Measurements from ENCODE around the gene CDK6. TPM values are rescaled to one million over a fixed set of nuclear protein-coding genes. Genes with fewer than 3 reads are reported as not detected.
A peak's percentile ranks its signal among the peaks of the same experiment; 100 is the strongest.

The CDK6 gene
- total RNA-seq, 6 experiments from 2014 or later, result 6.9 to 23.7 (median 17.0) TPM

DNA sequence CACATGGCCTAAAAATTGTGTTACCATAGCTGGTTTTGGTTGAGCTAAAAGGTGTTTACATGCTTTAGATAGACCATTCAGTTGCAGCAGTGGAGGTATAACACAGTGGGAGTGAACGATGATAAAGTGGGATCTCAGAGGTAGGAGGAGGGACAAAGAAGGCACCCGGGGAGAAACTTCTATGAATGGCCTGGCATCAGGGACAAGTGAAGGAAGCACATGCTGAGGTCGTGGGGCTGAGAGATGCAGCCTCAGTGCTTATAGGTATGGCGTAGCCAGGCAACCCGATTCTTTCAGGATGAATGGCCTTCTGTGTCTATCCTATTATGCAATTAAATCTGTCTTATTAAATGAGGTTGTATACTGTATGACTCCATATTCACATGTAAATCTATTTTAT is 3.9 kb upstream of the CDK6 start:
- WGBS (ENCODE audit: insufficient coverage, low coverage, low lambda C conversion rate, missing lambda C conversion rate), result 37% methylated on average over 5 of the region's 5 CpGs
- H3K27me3 ChIP-seq, result no peaks in the 10 kb centered on the region
- H3K4me3 ChIP-seq, result no peak overlapping the region
- H3K4me1 ChIP-seq, result no peaks in the 10 kb centered on the region
- DNase-seq (no peak), ATAC-seq (no peak)
- no peak overlapping the region for H3K27ac ChIP-seq
- H3K36me3 ChIP-seq, result no peaks in the 10 kb centered on the region
- intact Hi-C loops (cut with DNase I), result no loop called here
- TF ChIP-seq, protein P1, sequence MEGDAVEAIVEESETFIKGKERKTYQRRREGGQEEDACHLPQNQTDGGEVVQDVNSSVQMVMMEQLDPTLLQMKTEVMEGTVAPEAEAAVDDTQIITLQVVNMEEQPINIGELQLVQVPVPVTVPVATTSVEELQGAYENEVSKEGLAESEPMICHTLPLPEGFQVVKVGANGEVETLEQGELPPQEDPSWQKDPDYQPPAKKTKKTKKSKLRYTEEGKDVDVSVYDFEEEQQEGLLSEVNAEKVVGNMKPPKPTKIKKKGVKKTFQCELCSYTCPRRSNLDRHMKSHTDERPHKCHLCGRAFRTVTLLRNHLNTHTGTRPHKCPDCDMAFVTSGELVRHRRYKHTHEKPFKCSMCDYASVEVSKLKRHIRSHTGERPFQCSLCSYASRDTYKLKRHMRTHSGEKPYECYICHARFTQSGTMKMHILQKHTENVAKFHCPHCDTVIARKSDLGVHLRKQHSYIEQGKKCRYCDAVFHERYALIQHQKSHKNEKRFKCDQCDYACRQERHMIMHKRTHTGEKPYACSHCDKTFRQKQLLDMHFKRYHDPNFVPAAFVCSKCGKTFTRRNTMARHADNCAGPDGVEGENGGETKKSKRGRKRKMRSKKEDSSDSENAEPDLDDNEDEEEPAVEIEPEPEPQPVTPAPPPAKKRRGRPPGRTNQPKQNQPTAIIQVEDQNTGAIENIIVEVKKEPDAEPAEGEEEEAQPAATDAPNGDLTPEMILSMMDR (IDR thresholded peaks at IDR 0.05), result no peak
- no peak for TF ChIP-seq POLR2A (IDR thresholded peaks at IDR 0.05)
- no peaks in the 10 kb centered on the region for H3K9me3 ChIP-seq

DNA sequence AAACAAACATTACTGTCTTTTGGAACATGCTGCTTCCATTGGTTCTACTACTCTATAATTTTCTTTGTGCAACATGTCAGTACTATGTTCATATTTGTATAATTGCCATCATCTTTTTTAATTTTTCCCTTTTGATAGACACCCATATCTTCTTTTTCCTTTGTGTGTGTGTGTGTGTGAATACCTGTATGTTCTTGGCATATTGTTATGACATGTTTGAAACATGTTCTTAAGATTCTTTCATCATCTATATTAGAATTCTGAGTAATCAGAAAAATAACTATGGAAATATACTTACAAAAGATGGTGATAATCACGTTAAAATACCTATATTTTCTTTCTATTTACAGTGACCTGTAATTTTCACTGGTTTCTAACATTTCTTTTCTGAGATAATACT is 3.5 kb upstream of the CDK6 start:
- Histone ChIP-seq H3K27ac (no peak overlapping the region), H3K27me3 (no peaks in the 10 kb centered on the region), H3K4me1 (no peaks in the 10 kb centered on the region), H3K9me3 (no peaks in the 10 kb centered on the region), H3K36me3 (no peaks in the 10 kb centered on the region), H3K4me3 (no peak overlapping the region)
- intact Hi-C loops (cut with DNase I), result loop anchor here (10.0 kb wide), 2 partner anchors 145 to 215 kb away; no protein-coding TSS in a partner anchor
- no peak for ATAC-seq
- TF ChIP-seq POLR2A (IDR thresholded peaks at IDR 0.05), result no peak
- TF ChIP-seq, protein P1 (IDR thresholded peaks at IDR 0.05), result no peak
- WGBS (ENCODE audit: insufficient coverage, low coverage, low lambda C conversion rate, missing lambda C conversion rate), result 56% methylated on average over 1 of the region's 1 CpG
- DNase-seq, result no peak

DNA sequence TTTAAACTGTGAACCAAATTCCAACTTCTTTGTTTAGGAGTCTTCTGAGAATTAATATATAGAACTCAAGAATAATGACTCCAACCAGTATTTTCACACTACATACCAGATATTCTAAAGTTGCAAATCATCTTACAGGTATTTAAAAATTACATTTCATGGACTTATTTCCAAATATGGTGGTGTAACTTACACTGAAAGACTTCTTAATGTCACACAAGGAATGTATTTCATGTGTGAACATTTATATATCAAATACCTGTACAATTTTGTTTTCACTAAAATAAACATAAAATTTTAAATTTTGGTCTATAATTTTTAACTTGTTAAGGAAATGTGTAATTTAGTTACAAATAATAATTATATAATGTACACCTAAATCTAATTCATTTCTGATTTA is 2.6 kb upstream of the CDK6 start:
- ATAC-seq, result no peak
- intact Hi-C loops (cut with DNase I), result loop anchor here (10.0 kb wide), 2 partner anchors 144 to 214 kb away; no protein-coding TSS in a partner anchor
- H3K27me3 ChIP-seq, result no peaks in the 10 kb centered on the region
- no peak overlapping the region for H3K27ac ChIP-seq
- H3K9me3 ChIP-seq, result no peaks in the 10 kb centered on the region
- no peak overlapping the region for H3K4me3 ChIP-seq
- H3K36me3 ChIP-seq, result no peaks in the 10 kb centered on the region
- no peak for TF ChIP-seq POLR2A (IDR thresholded peaks at IDR 0.05)
- TF ChIP-seq, protein P1 (IDR thresholded peaks at IDR 0.05), result no peak
- DNase-seq, result no peak
- no peaks in the 10 kb centered on the region for H3K4me1 ChIP-seq

DNA sequence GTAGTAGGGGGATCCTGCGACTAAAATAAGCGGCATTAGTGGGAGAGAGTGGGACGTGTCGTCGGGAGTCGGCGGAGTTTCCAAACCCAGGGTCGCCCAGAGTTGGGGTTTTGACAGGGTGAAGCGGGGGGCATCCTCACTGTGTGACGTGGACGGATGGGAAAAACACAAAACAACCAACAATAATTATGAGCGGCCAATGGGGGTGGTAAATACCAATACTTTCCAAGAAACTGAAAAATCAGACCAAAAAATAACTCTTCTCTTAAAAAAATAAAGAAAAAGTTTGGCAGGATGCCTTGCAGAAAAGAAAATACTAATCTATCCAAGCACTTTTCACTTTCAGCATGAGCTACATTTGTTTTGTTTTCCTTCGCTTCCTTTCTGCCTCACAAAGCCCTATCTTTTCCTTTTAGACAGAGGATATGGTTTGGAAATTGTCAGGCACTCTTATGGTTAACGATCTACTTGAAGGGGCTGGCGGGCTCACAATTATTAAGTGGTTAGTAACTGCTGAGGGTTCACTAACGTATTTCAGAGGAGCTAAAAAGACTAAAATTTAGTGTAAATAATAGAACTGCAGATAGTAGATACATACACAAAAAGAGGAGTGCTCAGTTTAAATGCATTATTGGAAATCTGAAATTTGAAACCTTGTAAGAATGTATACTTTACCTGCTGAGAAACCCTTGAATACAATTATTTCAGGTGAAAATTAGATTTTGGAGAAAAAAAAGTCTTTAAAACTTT is 802 bp upstream of the CDK6 start:
- DNase-seq (peak in 2 of 3 donors; percentile 47 to 53), ATAC-seq (no peak)
- H3K36me3 ChIP-seq, result no peaks in the 10 kb centered on the region
- H3K27me3 ChIP-seq, result no peaks in the 10 kb centered on the region
- TF ChIP-seq, protein P1 (IDR thresholded peaks at IDR 0.05), result no peak
- TF ChIP-seq POLR2A (IDR thresholded peaks at IDR 0.05), result no peak
- intact Hi-C loops (cut with DNase I), result loop anchor here (10.0 kb wide), 2 partner anchors 142 to 212 kb away; no protein-coding TSS in a partner anchor
- H3K4me1 ChIP-seq, result peaks cover 0 to 4% (median 0%) of the 10 kb centered on the region in 4 donors
- peak overlapping the region; percentile 24 to 87 (median 37) for H3K27ac ChIP-seq
- peak overlapping the region; percentile 74 to 86 (median 80) for H3K4me3 ChIP-seq
- WGBS (ENCODE audit: insufficient coverage, low coverage, low lambda C conversion rate, missing lambda C conversion rate), result 0% methylated on average over 14 of the region's 16 CpGs
- H3K9me3 ChIP-seq, result no peaks in the 10 kb centered on the region

Data from right lobe of liver (tissue), 6 donors.